ENCODE measurements around the gene CCDC124. TPM values are rescaled to one million over a fixed set of nuclear protein-coding genes. Genes with fewer than 3 reads are reported as not detected.

Gene CCDC124
- total and polyA plus RNA-seq, 10 of the 15 experiments (the other 5 are each of a cell fraction or from before 2014, with no cell fraction given), result 3.7 to 184 (median 51.8) TPM

GRCh38 chr19:17947815-17948513, 15.1 kb downstream of the CCDC124 start (continued):
- TF ChIP-seq E4F1 (IDR thresholded peaks at IDR 0.05; ENCODE audit: borderline replicate concordance, partially characterized antibody) (no peak), RBBP5 (conservative IDR thresholded peaks at IDR 0.05) (no peak), TAF1 (IDR thresholded peaks at IDR 0.05; ENCODE audit: borderline replicate concordance, low read depth, low read length) (no peak), SRF (IDR thresholded peaks at IDR 0.05; ENCODE audit: low read depth in 2 of 2, low read length in 2 of 2) (0 out of 4 replicates have a peak, but pooled peaks of 1 of the 2 experiments have one; percentile 25), USF2 (IDR thresholded peaks at IDR 0.05; ENCODE audit: borderline replicate concordance, low read depth, low read length) (no peak), EGR1 (IDR thresholded peaks at IDR 0.05; ENCODE audit: borderline replicate concordance in 1 of 2, low read depth in 2 of 2, low read length in 2 of 2) (peak; percentile 61 to 100), PAX5 (IDR thresholded peaks at IDR 0.05; ENCODE audit: borderline replicate concordance, low read depth, low read length) (peak; percentile 56; the same call in 1 of the 2 replicates), WRNIP1 (IDR thresholded peaks at IDR 0.05; ENCODE audit: borderline replicate concordance, low read depth, low read length) (no peak), CHD2 (IDR thresholded peaks at IDR 0.05; ENCODE audit: borderline replicate concordance, low read depth, low read length) (0 out of 2 replicates have a peak, but pooled peaks have one; percentile 51), IKZF1 (conservative IDR thresholded peaks at IDR 0.05) (peak; percentile 78), ZZZ3 (IDR thresholded peaks at IDR 0.05; ENCODE audit: control insufficient read depth, insufficient read length, low read depth) (no peak), CUX1 (IDR thresholded peaks at IDR 0.05; ENCODE audit: insufficient replicate concordance, low read depth, low read length) (no peak), CHD4 (IDR thresholded peaks at IDR 0.05) (no peak), ESRRA (IDR thresholded peaks at IDR 0.05; ENCODE audit: low read length) (no peak), ATF3 (IDR thresholded peaks at IDR 0.05; ENCODE audit: borderline replicate concordance, extremely low read depth, low read depth, low read length) (no peak), ASH2L (IDR thresholded peaks at IDR 0.05; ENCODE audit: borderline replicate concordance, low read depth) (no peak), IKZF2 (IDR thresholded peaks at IDR 0.05) (no peak), SIN3A (IDR thresholded peaks at IDR 0.05; ENCODE audit: low read depth, low read length) (peak; percentile 53; the same call in 1 of the 2 replicates)
